A549 (cell line): ENCODE results near the gene ZNF426.
"Not testable (repeated sequence)": the region's sequence is repeated elsewhere in the genome, so short reads cannot be mapped to it uniquely, and the experiment has no call there.

ENCODE experiments used
- EHMT2 ChIP-seq: fragments of 200-600 bp; sonication (generic); IDR thresholded peaks from 2 replicates; pipeline ENCODE4 v1.6.1; 2016; ENCODE audit warnings: antibody characterized with exemption, low read depth, mild to moderate bottlenecking, moderate library complexity
- EP300 ChIP-seq, 2 experiments: fragments of >200 bp; sonication (Bioruptor Twin); formaldehyde crosslinking; IDR thresholded peaks; 2 replicates in 1 of 2; 3 replicates in 1 of 2; pipeline ENCODE4 v1.6.1; 2016 to 2017
- JUN ChIP-seq, 2 experiments: fragments of >200 bp; sonication (Bioruptor Twin); formaldehyde crosslinking; IDR thresholded peaks; 2 replicates in 1 of 2; 3 replicates in 1 of 2; pipeline ENCODE4 v1.6.1; 2016 to 2017
- MAFK ChIP-seq: fragments of 450-650 bp; IDR thresholded peaks from 2 replicates; pipeline ENCODE4 v1.6.1; 2014; ENCODE audit not compliant: partially characterized antibody
- MAZ ChIP-seq: fragments of 150-350 bp; IDR thresholded peaks from 2 replicates; pipeline ENCODE4 v1.6.1; 2014; ENCODE audit warnings: antibody characterized with exemption, low read depth, low read length, borderline replicate concordance
- POLR2A ChIP-seq: IDR thresholded peaks from 2 replicates; pipeline ENCODE4 v1.6.1; 2012; ENCODE audit warnings: mild to moderate bottlenecking, low read length
- RAD21 ChIP-seq, 2 experiments: fragments of >200 bp in 1 of 2; sonication (Bioruptor Twin) in 1 of 2; formaldehyde crosslinking in 1 of 2; IDR thresholded peaks in 1 of 2; conservative IDR thresholded peaks in 1 of 2; 2 replicates in 1 of 2; 3 replicates in 1 of 2; pipeline ENCODE4 v1.6.1; 2012 to 2018; ENCODE audit warnings: inconsistent platforms in 1 of 2
- RCOR1 ChIP-seq: fragments of 150-350 bp; IDR thresholded peaks from 2 replicates; pipeline ENCODE4 v1.6.1; 2014; ENCODE audit warnings: antibody characterized with exemption, low read length, low read depth
- RFX5 ChIP-seq: fragments of 450-650 bp; IDR thresholded peaks from 2 replicates; pipeline ENCODE4 v1.7.1; 2014; ENCODE audit warnings: antibody characterized with exemption, mild to moderate bottlenecking, moderate library complexity
- TF ChIP-seq, protein P1 (sequence below): fragments of >200 bp; sonication (Bioruptor Twin); formaldehyde crosslinking; IDR thresholded peaks from 3 replicates; pipeline ENCODE4 v1.5.1; 2016
- TF ChIP-seq, protein P2 (sequence below): fragments of 450-650 bp; IDR thresholded peaks from 2 replicates; pipeline ENCODE4 v1.6.1; 2014; ENCODE audit warnings: antibody characterized with exemption
- TF ChIP-seq, protein P3 (sequence below): IDR thresholded peaks from 2 replicates; pipeline ENCODE4 v1.6.1; 2012
- TF ChIP-seq, protein P4 (sequence below): fragments of 200-600 bp; sonication (generic); IDR thresholded peaks from 2 replicates; pipeline ENCODE4 v1.6.1; 2016; ENCODE audit warnings: antibody characterized with exemption, mild to moderate bottlenecking, moderate library complexity

DNA sequence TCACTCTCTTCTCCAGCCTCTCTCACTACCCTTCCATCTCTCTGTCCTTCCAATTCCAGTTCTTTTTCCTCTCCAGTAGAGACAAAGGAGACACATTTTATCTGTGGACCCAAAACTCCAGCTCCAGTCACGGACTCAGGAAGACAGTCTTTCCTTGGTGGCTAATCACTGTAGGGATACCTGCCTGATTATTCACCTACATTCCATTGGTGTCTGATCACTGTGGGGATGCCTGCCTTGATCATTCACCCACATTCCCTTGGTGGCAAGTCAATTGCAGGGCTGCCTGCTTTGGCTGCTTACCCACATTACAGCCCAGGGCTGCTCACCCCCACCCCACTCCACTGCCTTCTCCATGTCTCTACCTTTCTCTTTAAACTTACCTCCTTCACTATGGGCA lies 1.5 kb upstream of the ZNF426 start:
- TF ChIP-seq, protein P1, sequence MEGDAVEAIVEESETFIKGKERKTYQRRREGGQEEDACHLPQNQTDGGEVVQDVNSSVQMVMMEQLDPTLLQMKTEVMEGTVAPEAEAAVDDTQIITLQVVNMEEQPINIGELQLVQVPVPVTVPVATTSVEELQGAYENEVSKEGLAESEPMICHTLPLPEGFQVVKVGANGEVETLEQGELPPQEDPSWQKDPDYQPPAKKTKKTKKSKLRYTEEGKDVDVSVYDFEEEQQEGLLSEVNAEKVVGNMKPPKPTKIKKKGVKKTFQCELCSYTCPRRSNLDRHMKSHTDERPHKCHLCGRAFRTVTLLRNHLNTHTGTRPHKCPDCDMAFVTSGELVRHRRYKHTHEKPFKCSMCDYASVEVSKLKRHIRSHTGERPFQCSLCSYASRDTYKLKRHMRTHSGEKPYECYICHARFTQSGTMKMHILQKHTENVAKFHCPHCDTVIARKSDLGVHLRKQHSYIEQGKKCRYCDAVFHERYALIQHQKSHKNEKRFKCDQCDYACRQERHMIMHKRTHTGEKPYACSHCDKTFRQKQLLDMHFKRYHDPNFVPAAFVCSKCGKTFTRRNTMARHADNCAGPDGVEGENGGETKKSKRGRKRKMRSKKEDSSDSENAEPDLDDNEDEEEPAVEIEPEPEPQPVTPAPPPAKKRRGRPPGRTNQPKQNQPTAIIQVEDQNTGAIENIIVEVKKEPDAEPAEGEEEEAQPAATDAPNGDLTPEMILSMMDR, result not testable (repeated sequence)
- not testable (repeated sequence) for TF ChIP-seq RAD21 (conservative IDR thresholded peaks at IDR 0.05 in 1 of 2, IDR thresholded peaks at IDR 0.05 in 1 of 2); POLR2A; EP300 (IDR thresholded peaks at IDR 0.05); RCOR1; MAFK; EHMT2; MAZ; JUN (IDR thresholded peaks at IDR 0.05); RFX5
- TF ChIP-seq, protein P2, sequence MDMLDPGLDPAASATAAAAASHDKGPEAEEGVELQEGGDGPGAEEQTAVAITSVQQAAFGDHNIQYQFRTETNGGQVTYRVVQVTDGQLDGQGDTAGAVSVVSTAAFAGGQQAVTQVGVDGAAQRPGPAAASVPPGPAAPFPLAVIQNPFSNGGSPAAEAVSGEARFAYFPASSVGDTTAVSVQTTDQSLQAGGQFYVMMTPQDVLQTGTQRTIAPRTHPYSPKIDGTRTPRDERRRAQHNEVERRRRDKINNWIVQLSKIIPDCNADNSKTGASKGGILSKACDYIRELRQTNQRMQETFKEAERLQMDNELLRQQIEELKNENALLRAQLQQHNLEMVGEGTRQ, result not testable (repeated sequence)
- TF ChIP-seq, protein P3, sequence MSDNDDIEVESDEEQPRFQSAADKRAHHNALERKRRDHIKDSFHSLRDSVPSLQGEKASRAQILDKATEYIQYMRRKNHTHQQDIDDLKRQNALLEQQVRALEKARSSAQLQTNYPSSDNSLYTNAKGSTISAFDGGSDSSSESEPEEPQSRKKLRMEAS, result not testable (repeated sequence)
- TF ChIP-seq, protein P4, sequence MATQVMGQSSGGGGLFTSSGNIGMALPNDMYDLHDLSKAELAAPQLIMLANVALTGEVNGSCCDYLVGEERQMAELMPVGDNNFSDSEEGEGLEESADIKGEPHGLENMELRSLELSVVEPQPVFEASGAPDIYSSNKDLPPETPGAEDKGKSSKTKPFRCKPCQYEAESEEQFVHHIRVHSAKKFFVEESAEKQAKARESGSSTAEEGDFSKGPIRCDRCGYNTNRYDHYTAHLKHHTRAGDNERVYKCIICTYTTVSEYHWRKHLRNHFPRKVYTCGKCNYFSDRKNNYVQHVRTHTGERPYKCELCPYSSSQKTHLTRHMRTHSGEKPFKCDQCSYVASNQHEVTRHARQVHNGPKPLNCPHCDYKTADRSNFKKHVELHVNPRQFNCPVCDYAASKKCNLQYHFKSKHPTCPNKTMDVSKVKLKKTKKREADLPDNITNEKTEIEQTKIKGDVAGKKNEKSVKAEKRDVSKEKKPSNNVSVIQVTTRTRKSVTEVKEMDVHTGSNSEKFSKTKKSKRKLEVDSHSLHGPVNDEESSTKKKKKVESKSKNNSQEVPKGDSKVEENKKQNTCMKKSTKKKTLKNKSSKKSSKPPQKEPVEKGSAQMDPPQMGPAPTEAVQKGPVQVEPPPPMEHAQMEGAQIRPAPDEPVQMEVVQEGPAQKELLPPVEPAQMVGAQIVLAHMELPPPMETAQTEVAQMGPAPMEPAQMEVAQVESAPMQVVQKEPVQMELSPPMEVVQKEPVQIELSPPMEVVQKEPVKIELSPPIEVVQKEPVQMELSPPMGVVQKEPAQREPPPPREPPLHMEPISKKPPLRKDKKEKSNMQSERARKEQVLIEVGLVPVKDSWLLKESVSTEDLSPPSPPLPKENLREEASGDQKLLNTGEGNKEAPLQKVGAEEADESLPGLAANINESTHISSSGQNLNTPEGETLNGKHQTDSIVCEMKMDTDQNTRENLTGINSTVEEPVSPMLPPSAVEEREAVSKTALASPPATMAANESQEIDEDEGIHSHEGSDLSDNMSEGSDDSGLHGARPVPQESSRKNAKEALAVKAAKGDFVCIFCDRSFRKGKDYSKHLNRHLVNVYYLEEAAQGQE, result not testable (repeated sequence)
